ENCODE data around the gene LEKR1.
"Not testable (repeated sequence)": the region's sequence is repeated elsewhere in the genome, so short reads cannot be mapped to it uniquely, and the experiment has no call there.

The LEKR1 gene

DNA sequence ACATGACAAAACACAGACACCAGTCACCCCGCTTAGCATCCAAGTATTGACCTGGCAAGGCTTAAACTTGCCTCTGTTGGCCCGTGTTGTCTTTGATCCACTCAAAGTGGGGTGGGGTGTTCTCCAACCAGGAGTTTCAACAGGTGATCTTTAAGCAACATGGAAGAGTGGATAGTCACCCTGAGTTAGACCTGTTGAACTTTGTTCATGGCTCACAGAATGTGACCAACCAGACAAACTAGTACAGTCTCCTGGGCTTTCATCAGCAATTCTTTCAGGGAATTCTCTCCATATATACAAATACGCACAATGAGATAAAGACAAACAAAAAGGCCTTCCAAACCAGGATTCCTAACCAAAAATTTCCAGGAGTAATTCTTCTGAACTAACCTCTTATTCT is 11.9 kb downstream of the LEKR1 start:
- DNase-seq, result no peak

DNA sequence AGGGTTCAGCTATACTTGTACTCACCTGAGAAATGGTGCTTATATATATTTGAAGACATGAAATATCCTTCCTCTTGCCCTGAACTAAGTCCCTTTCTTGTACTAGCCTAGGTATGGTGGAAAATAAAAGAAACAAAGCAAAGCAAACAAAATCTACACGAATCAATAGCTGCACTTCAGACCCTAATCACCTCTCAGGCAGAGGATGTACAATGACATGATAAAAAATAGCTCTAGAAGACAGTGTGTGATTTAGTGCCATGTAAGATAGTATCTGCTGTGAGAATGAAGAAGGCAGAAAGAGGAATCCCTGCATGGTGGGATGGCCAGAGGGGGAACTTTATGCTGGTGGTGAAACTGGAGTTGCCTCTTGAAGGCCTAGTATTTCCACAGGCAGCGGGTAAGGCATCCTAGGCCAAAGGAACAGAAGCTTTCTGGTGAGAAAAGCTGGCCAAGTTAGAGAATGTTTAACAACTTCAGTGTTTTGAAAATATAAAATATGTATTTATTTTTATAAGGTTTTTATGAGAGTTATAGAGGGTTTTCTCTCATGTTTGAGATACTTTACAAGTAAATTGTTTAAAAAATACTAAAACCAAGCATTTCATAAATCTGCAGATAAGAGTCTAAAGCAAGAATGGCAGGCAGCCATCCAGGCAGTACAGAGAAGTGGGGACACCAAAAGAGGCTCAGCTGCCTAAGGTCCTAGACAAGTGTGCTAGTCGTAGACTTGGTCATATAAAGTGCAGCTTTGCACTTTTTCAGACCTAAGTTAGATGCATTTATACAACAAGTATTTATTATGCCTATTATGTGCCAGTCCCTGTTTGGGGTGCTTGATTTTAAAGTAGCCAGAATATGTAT is 14.9 kb downstream of the LEKR1 start:
- DNase-seq, result no peak

GRCh38 chr3:156843071-156843808 is 17.1 kb downstream of the LEKR1 start:
- no peak for DNase-seq

- DNase-seq, result no peak
Measured at GRCh38 chr3:156847752-156848448, 21.7 kb downstream of the LEKR1 start.

GRCh38 chr3:156859578-156859977 is 33.4 kb downstream of the LEKR1 start:
- no peak for DNase-seq

DNA sequence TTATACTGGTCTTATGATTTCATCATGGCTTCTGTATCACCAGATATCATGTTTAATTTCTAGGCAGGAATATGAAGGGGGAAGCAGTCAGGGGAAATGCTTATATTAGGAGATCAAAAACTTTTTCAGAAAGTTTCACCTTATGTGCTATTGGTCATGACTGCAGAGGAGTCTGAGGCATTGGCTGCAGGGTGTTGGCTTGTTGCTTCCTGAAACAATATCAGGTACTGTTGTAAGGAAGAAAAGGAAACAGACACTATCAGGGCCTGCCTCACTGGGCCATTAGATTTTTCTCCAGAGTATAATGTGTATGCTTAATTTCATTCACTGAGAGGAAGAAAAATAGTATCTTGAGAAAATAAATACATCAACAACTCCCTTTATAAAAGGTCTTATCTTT is 34.7 kb downstream of the LEKR1 start:
- no peak for DNase-seq

GRCh38 chr3:156862338-156862737 is 36.2 kb downstream of the LEKR1 start:
- no peak for DNase-seq

DNA sequence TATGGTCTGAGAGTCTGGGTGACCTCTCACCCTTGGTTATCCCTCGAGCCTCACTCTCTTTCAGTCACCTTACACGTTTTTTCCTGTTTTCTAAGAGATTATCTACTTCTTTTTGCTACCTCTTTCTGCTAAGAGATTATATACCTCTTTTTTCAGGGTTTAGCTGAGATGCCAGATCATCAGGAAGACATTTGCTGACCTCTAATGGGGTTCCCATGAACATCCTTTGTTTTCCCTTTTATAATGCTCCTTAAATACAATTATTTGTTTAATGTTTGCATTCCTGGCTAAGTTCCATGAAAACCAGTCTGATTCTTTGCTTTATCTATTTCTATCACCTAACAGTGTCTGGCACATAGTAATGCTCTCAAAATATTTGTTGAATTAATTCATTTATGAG is 39.6 kb downstream of the LEKR1 start:
- no peak for DNase-seq

- DNase-seq, result no peak
Measured at GRCh38 chr3:156867174-156867573, 41.0 kb downstream of the LEKR1 start.

DNA sequence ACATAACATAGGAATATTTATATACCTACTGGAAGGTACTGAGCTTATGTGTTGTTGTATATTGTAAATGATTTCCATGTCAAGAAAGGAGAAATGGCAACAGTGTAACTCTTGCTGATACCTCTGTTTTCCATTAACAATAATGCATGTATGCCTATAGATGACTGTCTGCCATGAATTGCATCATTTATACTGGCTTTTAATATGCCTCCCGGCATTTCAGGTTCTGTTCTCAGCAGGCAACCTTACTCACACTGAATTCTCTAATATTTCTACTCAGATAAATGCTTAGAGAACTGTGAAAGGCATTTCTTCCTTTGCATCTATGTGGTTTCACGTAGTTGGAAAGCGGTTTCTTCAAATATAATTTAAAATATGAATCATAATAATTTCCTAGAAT is 41.8 kb downstream of the LEKR1 start:
- DNase-seq, result no peak

DNA sequence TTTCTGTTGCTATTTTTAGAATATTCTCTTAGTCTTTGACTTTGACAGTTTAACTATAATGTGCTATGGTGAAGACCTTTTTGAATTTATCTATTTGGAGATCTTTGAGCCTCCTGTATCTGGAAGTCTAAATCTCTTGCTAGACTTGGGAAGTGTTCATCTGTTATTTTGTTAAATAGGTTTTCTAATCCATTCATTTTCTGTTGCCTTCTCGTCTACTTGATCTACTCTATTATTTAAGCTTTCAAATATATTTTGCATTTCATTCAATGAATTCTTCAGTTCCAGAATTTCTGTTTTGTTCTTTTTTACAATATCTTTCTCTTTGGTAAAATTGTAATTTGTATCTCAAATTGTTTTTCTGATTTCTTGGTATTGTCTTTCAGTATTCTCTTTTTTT is 47.8 kb downstream of the LEKR1 start:
- DNase-seq, result no peak

- DNase-seq, result not testable (repeated sequence)
Measured at GRCh38 chr3:156879491-156879890, 53.3 kb downstream of the LEKR1 start.

- no peak for DNase-seq
Measured at GRCh38 chr3:156885761-156886160, 59.6 kb downstream of the LEKR1 start.

DNA sequence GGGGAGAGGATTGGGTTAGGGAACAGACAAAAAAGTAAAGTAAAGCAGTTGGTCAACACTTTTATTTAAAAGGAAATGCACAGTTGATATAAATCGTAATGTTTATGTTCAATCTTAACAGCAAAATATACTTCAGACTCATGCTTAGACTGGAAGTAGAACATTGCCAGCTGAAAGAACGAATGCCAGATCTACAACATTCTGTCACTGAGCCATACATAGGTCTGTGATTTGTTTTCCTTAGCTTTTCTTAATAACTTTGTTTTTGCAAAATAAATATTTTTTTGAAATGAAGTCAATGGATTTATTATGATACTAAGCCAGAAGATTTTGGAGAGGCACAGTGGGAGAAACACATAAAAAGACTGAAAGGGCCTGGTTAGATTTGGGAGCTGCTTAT is 62.0 kb downstream of the LEKR1 start:
- no peak for DNase-seq

DNA sequence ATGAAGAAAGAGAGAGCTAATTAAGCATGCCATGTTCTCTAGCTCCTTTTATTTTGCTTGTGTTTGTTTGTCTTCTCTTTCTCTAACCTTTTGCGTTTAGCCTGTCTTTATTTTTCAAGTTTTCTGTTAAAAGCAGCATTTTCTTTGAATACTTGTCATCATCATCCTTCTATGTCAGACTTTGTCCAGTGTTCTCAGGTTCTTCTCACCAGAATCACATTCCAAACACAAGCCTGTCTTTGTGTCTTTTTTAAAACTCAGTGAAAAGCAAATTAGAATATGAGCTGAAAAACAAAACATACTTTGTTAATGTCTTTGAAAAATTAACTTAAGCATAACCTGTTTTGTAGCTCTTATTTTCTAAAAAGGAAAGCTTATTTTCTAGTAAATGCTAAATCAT is 62.4 kb downstream of the LEKR1 start:
- no peak for DNase-seq

DNA sequence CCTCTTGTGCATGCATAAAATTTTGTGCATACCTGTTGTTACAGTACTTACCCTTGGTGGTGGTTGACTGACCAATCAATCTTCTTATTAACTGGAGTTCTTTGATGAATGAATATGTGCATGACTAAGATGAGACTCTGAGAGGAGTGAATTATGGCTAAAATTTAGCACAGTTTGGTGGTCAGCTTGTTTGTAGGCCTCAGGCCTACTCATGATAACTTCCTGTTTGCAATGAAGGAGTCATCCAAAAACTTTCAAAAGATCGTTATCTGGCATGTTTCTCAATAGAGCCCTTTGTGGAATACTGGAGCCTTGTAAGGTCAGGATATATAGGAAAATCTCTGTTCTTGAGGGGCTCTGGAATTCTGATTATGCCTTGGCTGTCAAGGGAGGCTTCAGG is 66.5 kb downstream of the LEKR1 start:
- DNase-seq, result no peak

- not testable (repeated sequence) for DNase-seq
Measured at GRCh38 chr3:156895374-156895773, 69.2 kb downstream of the LEKR1 start.

DNA sequence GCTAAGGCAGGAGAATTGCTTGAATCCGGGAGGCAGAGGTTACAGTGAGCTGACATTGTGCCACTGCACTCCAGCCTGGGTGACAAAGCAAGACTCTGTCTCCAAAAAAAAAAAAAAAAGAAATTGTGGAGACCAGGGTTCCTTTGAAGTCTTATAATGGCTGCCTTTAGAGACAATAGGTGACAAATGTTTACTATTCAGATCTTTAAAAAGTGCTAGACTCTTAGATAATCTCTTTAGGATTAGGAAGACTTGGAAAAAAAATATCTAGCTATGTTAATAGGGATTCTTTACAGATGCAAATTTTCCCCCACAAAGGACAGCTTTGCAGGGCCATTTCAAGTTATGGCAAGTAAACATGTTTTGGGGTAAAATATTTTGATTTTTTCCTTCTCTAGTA is 71.7 kb downstream of the LEKR1 start:
- not testable (repeated sequence) for DNase-seq

GRCh38 chr3:156898296-156898880 is 72.2 kb downstream of the LEKR1 start:
- DNase-seq, result no peak

GRCh38 chr3:156899951-156900350 is 73.8 kb downstream of the LEKR1 start:
- DNase-seq, result no peak

- DNase-seq, result no peak
Measured at GRCh38 chr3:156902916-156903315, 76.8 kb downstream of the LEKR1 start.

GRCh38 chr3:156906275-156906674 is 80.1 kb downstream of the LEKR1 start:
- DNase-seq, result no peak

DNA sequence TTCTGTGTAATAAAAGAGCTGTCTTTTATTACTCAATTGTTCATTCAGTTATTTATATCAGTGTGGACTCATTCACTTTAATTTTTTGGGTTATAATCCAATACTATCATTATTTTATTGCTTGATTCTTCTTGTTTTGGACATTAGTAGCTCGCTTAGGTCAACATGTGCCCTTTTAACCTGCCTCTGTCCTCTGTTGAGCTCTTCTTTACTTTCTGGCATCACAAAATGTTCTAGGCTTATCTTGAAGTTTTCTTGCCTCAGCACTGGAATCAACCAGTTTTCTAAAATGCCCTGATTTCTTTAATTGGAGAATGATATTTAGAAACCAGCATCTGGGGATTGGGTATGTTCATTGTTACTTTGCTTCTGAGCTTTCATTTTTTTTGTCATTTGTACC is 82.2 kb downstream of the LEKR1 start:
- DNase-seq, result no peak
